ENCODE measurements around the gene AIDA.
"Not testable (repeated sequence)": the region's sequence is repeated elsewhere in the genome, so short reads cannot be mapped to it uniquely, and the experiment has no call there.

AIDA gene

GRCh38 chr1:222713091-222713961 lies 1.0 kb upstream of the AIDA start:
- DNase-seq (ENCODE audit: low spot score): peak; percentile 94

GRCh38 chr1:222711319-222712252 lies 705 bp downstream of the AIDA start:
- DNase-seq (ENCODE audit: low spot score): peak; percentile 74

GRCh38 chr1:222709700-222710153 lies 2.6 kb downstream of the AIDA start:
- no peak for DNase-seq (ENCODE audit: low spot score)

GRCh38 chr1:222706815-222707214 lies 5.5 kb downstream of the AIDA start:
- no peak for DNase-seq (ENCODE audit: low spot score)

GRCh38 chr1:222704260-222704659 lies 8.0 kb downstream of the AIDA start:
- no peak for DNase-seq (ENCODE audit: low spot score)

- DNase-seq (ENCODE audit: low spot score): no peak
Measured at GRCh38 chr1:222702210-222702609, 10.1 kb downstream of the AIDA start.

GRCh38 chr1:222697826-222698225 lies 14.5 kb downstream of the AIDA start:
- no peak for DNase-seq (ENCODE audit: low spot score)

- no peak for DNase-seq (ENCODE audit: low spot score)
Measured at GRCh38 chr1:222697203-222697602, 15.1 kb downstream of the AIDA start.

- no peak for DNase-seq (ENCODE audit: low spot score)
Measured at GRCh38 chr1:222696741-222697140, 15.6 kb downstream of the AIDA start.

GRCh38 chr1:222694927-222695326 lies 17.4 kb downstream of the AIDA start:
- DNase-seq (ENCODE audit: low spot score): no peak

- DNase-seq (ENCODE audit: low spot score): no peak
Measured at GRCh38 chr1:222691016-222691415, 21.3 kb downstream of the AIDA start.

- DNase-seq (ENCODE audit: low spot score): no peak
Measured at GRCh38 chr1:222680080-222680479, 32.2 kb downstream of the AIDA start.

GRCh38 chr1:222670110-222670509 lies 42.2 kb downstream of the AIDA start:
- DNase-seq (ENCODE audit: low spot score): no peak

GRCh38 chr1:222669107-222669506 lies 43.2 kb downstream of the AIDA start:
- DNase-seq (ENCODE audit: low spot score): not testable (repeated sequence)

- DNase-seq (ENCODE audit: low spot score): not testable (repeated sequence)
Measured at GRCh38 chr1:222668184-222668583, 44.1 kb downstream of the AIDA start.

- DNase-seq (ENCODE audit: low spot score): no peak
Measured at GRCh38 chr1:222665964-222666363, 46.3 kb downstream of the AIDA start.

- no peak for DNase-seq (ENCODE audit: low spot score)
Measured at GRCh38 chr1:222663431-222663934, 48.8 kb downstream of the AIDA start.

- no peak for DNase-seq (ENCODE audit: low spot score)
Measured at GRCh38 chr1:222657899-222658298, 54.4 kb downstream of the AIDA start.

GRCh38 chr1:222656391-222657155 lies 55.7 kb downstream of the AIDA start:
- DNase-seq (ENCODE audit: low spot score): no peak

- DNase-seq (ENCODE audit: low spot score): no peak
Measured at GRCh38 chr1:222654849-222655248, 57.4 kb downstream of the AIDA start.

GRCh38 chr1:222653178-222653827 lies 59.0 kb downstream of the AIDA start:
- DNase-seq (ENCODE audit: low spot score): no peak
